Ishikawa (cell line): Measurements from ENCODE around the gene NCOA1.

Experiments
- CEBPB ChIP-seq: IDR thresholded peaks from 2 replicates; pipeline ENCODE4 v1.6.1; 2012
- CREB1 ChIP-seq: IDR thresholded peaks from 2 replicates; pipeline ENCODE4 v1.6.1; 2012; ENCODE audit warnings: low read depth
- EGR1 ChIP-seq: IDR thresholded peaks from 2 replicates; pipeline ENCODE4 v1.6.1; 2012
- EP300 ChIP-seq: IDR thresholded peaks from 2 replicates; pipeline ENCODE4 v1.6.1; 2012; ENCODE audit warnings: borderline replicate concordance
- FOXM1 ChIP-seq: IDR thresholded peaks from 2 replicates; pipeline ENCODE4 v1.6.1; 2012; ENCODE audit warnings: low read depth, borderline replicate concordance
- NFIC ChIP-seq: IDR thresholded peaks from 2 replicates; pipeline ENCODE4 v1.6.1; 2012
- RAD21 ChIP-seq: IDR thresholded peaks from 2 replicates; pipeline ENCODE4 v1.6.1; 2012; ENCODE audit warnings: low read depth
- TAF1 ChIP-seq: IDR thresholded peaks from 2 replicates; pipeline ENCODE4 v1.6.1; 2012; ENCODE audit warnings: low read depth, mild to moderate bottlenecking
- TCF12 ChIP-seq: IDR thresholded peaks from 2 replicates; pipeline ENCODE4 v1.6.1; 2012; ENCODE audit warnings: low read depth
- TEAD4 ChIP-seq: IDR thresholded peaks from 2 replicates; pipeline ENCODE4 v1.6.1; 2012
- YY1 ChIP-seq: IDR thresholded peaks from 2 replicates; pipeline ENCODE4 v1.6.1; 2012; ENCODE audit warnings: low read depth
- ZBTB7A ChIP-seq: IDR thresholded peaks from 2 replicates; pipeline ENCODE4 v1.6.1; 2012; ENCODE audit warnings: low read depth
- TF ChIP-seq, protein P1 (sequence below): IDR thresholded peaks from 2 replicates; pipeline ENCODE4 v1.6.1; 2012
- TF ChIP-seq, protein P2 (sequence below): IDR thresholded peaks from 2 replicates; pipeline ENCODE4 v1.6.1; 2012
- TF ChIP-seq, protein P3 (sequence below): IDR thresholded peaks from 2 replicates; pipeline ENCODE4 v1.6.1; 2012; ENCODE audit warnings: low read depth, mild to moderate bottlenecking

NCOA1 gene

DNA sequence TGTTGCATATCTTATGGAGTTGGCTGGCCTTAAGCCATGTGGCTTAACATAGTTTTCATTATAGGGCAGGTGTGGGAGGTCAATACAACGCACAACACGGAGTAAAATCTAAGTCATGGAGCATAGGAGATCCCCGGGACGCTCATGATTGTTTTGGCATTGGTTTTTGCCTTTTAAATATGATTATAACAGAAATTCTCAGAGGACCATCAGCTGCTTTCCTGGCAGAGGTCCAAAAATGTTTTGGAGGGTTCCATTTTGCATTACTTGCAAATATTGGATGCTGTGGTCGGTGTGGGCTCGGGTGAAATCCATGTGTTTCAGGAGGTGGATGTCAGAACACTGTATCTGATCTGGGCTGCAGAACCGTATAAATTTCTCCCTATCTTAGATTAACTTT is 3.4 kb downstream of the NCOA1 start:
- TF ChIP-seq, protein P1, sequence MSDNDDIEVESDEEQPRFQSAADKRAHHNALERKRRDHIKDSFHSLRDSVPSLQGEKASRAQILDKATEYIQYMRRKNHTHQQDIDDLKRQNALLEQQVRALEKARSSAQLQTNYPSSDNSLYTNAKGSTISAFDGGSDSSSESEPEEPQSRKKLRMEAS = no peak
- TF ChIP-seq TAF1 (no peak), FOXM1 (no peak), TEAD4 (no peak), EP300 (no peak), CREB1 (no peak), TCF12 (no peak), NFIC (no peak), YY1 (no peak), ZBTB7A (no peak), CEBPB (no peak), RAD21 (no peak)
- TF ChIP-seq, protein P2, sequence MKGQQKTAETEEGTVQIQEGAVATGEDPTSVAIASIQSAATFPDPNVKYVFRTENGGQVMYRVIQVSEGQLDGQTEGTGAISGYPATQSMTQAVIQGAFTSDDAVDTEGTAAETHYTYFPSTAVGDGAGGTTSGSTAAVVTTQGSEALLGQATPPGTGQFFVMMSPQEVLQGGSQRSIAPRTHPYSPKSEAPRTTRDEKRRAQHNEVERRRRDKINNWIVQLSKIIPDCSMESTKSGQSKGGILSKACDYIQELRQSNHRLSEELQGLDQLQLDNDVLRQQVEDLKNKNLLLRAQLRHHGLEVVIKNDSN = no peak
- TF ChIP-seq, protein P3, sequence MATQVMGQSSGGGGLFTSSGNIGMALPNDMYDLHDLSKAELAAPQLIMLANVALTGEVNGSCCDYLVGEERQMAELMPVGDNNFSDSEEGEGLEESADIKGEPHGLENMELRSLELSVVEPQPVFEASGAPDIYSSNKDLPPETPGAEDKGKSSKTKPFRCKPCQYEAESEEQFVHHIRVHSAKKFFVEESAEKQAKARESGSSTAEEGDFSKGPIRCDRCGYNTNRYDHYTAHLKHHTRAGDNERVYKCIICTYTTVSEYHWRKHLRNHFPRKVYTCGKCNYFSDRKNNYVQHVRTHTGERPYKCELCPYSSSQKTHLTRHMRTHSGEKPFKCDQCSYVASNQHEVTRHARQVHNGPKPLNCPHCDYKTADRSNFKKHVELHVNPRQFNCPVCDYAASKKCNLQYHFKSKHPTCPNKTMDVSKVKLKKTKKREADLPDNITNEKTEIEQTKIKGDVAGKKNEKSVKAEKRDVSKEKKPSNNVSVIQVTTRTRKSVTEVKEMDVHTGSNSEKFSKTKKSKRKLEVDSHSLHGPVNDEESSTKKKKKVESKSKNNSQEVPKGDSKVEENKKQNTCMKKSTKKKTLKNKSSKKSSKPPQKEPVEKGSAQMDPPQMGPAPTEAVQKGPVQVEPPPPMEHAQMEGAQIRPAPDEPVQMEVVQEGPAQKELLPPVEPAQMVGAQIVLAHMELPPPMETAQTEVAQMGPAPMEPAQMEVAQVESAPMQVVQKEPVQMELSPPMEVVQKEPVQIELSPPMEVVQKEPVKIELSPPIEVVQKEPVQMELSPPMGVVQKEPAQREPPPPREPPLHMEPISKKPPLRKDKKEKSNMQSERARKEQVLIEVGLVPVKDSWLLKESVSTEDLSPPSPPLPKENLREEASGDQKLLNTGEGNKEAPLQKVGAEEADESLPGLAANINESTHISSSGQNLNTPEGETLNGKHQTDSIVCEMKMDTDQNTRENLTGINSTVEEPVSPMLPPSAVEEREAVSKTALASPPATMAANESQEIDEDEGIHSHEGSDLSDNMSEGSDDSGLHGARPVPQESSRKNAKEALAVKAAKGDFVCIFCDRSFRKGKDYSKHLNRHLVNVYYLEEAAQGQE = no peak

DNA sequence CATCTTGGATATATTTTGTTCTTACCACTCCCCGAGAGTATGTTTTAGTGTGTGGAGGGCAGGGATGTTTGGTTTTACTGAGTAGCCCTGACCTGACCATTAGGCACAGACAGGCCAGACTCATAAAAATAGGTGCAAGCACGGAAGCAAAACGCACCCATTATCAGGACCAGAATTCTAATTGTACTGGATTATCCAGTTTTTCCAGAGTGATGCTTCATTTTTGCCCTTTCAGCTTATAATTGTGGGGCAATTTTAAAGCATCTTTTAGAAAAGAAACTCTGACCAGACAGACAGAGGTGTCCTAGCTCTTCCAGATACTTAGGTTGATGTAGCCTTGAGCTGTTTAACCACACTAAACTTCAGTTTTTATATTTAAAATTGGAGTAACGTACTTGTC is 4.4 kb downstream of the NCOA1 start:
- no peak for TF ChIP-seq EGR1
- no peak for TF ChIP-seq CEBPB
- no peak for TF ChIP-seq ZBTB7A
- no peak for TF ChIP-seq TCF12
- no peak for TF ChIP-seq TAF1
- no peak for TF ChIP-seq EP300
- TF ChIP-seq, protein P2 = no peak
- no peak for TF ChIP-seq YY1
- TF ChIP-seq CREB1 = no peak
- TF ChIP-seq, protein P3 = no peak
- TF ChIP-seq TEAD4 = no peak
- TF ChIP-seq, protein P1 = no peak

GRCh38 chr2:24496959-24497358 is 5.9 kb downstream of the NCOA1 start:
- TF ChIP-seq, protein P3 = no peak
- TF ChIP-seq CEBPB (no peak), CREB1 (no peak), RAD21 (no peak), ZBTB7A (no peak), TAF1 (no peak)
- TF ChIP-seq, protein P1 = no peak
- TF ChIP-seq, protein P2 = no peak

DNA sequence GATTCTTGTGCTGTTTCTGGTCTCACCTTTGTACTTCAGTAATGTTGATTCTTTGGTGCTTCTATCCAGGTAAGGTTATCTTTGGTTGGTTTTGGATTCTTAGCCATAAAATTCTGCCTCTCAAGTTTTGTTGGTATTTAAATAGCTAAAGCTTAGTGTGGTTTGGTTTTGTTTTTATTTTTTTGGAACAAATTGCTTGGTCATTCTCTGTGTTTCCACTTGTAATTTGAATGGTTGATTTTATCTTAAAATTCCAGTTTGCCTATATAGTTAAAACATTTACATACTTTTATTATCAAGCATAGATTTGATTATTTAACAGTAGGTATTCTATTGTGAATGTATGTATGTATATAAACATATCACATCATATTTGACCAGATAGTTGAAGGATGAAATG is 6.6 kb downstream of the NCOA1 start:
- TF ChIP-seq TCF12 = no peak
- TF ChIP-seq CREB1 = no peak
- no peak for TF ChIP-seq TEAD4
- TF ChIP-seq EGR1 = no peak
- TF ChIP-seq NFIC = no peak
- TF ChIP-seq, protein P1 = no peak
- TF ChIP-seq YY1 = no peak
